Body of pancreas (tissue), 4 donors: ENCODE data around the gene TSR2. TPM values are rescaled to one million over a fixed set of nuclear protein-coding genes. Genes with fewer than 3 reads are reported as not detected.

ENCODE experiments used
- ATAC-seq: fragments of 150-250 bp; one replicate; pipeline ENCODE4 v1.9.1; 2016
- DNase-seq, 4 donors: peaks; one replicate each; pipeline ENCODE4 v3.0.0-alpha.2; 2019
- H3K27ac ChIP-seq, 4 donors: fragments of 200-600 bp; sonication (generic); 1 replicate in 3 of 4; 2 replicates in 1 of 4; pipeline versions ENCODE4 v1.5.1 to v1.6.1; 2016 to 2019; ENCODE audit warnings: mild to moderate bottlenecking in 1 of 4, mixed read lengths in 1 of 4, moderate library complexity in 1 of 4
- H3K27me3 ChIP-seq, 2 donors: fragments of 200-600 bp; sonication (generic); one replicate each; pipeline ENCODE4 v1.6.0; 2016; ENCODE audit warnings: mild to moderate bottlenecking in 1 of 2
- H3K36me3 ChIP-seq, 2 donors: fragments of 200-600 bp; sonication (generic); replicated peaks in 1 of 2; 2 replicates each; pipeline ENCODE4 v1.5.1; 2016; ENCODE audit warnings: low read depth in 2 of 2; ENCODE audit not compliant: insufficient read depth in 1 of 2
- H3K4me1 ChIP-seq: fragments of 200-600 bp; sonication (generic); one replicate; pipeline ENCODE4 v1.6.0; 2016
- H3K4me3 ChIP-seq, 2 donors: fragments of 200-600 bp; sonication (generic); 1 replicate in 1 of 2; 2 replicates in 1 of 2; pipeline ENCODE4 v1.5.1; 2016 to 2019
- H3K9me3 ChIP-seq, 3 donors: fragments of 200-600 bp; sonication (generic); 1 replicate in 2 of 3; 2 replicates in 1 of 3; pipeline ENCODE4 v1.5.1; 2016
- POLR2A ChIP-seq, 3 donors: fragments of 450-650 bp; IDR thresholded peaks; one replicate each; pipeline ENCODE4 v1.6.1; 2016; ENCODE audit warnings: antibody characterized with exemption in 3 of 3, mild to moderate bottlenecking in 2 of 3
- WGBS, 2 donors: methylation state at CpG; one replicate each; pipeline ENCODE4 v1.1.5; 2017; 5-methylcytosine and 5-hydroxymethylcytosine counted together
- intact Hi-C: fragments of 100-400 bp; cut with DNase I; formaldehyde crosslinking; loops from one replicate; pipeline ENCODE4 v1.15.1; 2023
- total RNA-seq, 2 donors: library from RNA; depleted of rRNA; stranded (reverse); fragments of >200 nt; gene quantifications; one replicate each; pipeline ENCODE4 v1.1.0, GENCODE V29; 2016
- TF ChIP-seq, protein P1 (sequence below), 7 experiments: fragments of 450-650 bp in 4 of 7; fragments of 200-600 bp in 3 of 7; sonication (generic) in 3 of 7; IDR thresholded peaks; one replicate each; pipeline ENCODE4 v1.5.1; 2016 to 2019; ENCODE audit warnings: antibody characterized with exemption in 7 of 7

Gene TSR2, protein sequence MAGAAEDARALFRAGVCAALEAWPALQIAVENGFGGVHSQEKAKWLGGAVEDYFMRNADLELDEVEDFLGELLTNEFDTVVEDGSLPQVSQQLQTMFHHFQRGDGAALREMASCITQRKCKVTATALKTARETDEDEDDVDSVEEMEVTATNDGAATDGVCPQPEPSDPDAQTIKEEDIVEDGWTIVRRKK
- total RNA-seq: 10 to 100 TPM; 11.2 to 14.8 TPM

DNA sequence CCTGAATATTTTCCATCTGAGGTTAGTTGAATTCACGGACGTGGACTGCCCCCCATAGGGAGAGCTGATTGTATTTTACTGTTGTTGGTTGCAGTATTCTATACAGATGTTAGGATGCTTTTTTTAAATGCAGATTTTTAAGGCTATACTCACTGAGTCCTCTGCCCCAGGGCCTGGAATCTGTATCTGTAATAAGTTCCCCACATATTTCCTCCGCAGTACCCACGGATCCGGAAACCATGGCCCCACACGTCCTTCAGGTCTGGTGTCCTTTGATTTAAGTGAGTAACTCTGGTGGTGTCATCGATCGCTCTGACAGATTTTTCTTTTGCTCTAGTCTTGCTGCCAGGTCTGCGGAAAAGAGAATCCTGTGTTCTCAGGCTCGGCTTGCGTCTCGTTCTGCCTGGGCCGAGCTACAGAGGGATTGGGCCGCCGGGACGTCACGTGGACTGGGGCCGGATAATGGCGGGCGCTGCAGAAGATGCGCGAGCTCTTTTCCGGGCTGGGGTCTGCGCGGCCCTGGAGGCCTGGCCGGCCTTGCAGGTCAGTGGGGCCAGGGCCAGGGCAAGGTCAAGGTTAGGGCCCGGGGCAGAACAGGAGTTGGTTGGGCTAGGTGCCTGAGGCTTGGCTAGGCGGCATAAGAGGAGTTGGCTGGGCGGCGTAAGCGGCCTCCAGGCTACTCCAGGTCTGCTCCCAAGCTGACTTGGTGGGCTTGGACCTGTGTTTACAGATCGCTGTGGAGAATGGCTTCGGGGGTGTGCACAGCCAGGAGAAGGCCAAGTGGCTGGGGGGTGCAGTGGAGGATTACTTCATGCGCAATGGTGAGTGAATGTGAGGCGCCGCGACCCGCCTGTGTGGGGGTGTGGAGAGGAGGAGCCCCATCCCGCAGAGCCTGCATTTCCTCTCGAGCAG lies at the start of gene TSR2:
TSR2 (plus strand) TSS at position 445 of the 912 bp plus-strand sequence; CDS start at position 463, 18 bp downstream.
- TF ChIP-seq, protein P1, sequence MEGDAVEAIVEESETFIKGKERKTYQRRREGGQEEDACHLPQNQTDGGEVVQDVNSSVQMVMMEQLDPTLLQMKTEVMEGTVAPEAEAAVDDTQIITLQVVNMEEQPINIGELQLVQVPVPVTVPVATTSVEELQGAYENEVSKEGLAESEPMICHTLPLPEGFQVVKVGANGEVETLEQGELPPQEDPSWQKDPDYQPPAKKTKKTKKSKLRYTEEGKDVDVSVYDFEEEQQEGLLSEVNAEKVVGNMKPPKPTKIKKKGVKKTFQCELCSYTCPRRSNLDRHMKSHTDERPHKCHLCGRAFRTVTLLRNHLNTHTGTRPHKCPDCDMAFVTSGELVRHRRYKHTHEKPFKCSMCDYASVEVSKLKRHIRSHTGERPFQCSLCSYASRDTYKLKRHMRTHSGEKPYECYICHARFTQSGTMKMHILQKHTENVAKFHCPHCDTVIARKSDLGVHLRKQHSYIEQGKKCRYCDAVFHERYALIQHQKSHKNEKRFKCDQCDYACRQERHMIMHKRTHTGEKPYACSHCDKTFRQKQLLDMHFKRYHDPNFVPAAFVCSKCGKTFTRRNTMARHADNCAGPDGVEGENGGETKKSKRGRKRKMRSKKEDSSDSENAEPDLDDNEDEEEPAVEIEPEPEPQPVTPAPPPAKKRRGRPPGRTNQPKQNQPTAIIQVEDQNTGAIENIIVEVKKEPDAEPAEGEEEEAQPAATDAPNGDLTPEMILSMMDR (IDR thresholded peaks at IDR 0.05): peak in 3 of 7 experiments; percentile 5 to 36 (median 18)
- peak in 2 of 3 donors; percentile 65 for TF ChIP-seq POLR2A (IDR thresholded peaks at IDR 0.05)
- WGBS, 2 donors: 0% methylated on average over 16 to 21 of the region's 40 CpGs
- DNase-seq: peak; percentile 79 to 88 (median 84)
- peak within 1 kb of the TSS; percentile 12 to 64 for H3K4me3 ChIP-seq
- no peaks in the 10 kb centered on the region for H3K27me3 ChIP-seq
- intact Hi-C loops: no loop called here
- H3K4me1 ChIP-seq: peaks cover 22% of the 10 kb centered on the region
- H3K36me3 ChIP-seq: no peaks in the 10 kb centered on the region
- peak within 1 kb of the TSS in 2 of 4 donors; percentile 57 to 63 for H3K27ac ChIP-seq
- peak; percentile 100 for ATAC-seq
- H3K9me3 ChIP-seq: no peaks in the 10 kb centered on the region

GRCh38 chrX:54397113-54397512 lies 43.1 kb upstream of the TSR2 start:
- ATAC-seq: no peak
- intact Hi-C loops: no loop called here
- Histone ChIP-seq H3K27ac (no peak overlapping the region), H3K4me1 (no peaks in the 10 kb centered on the region), H3K27me3 (no peaks in the 10 kb centered on the region), H3K9me3 (no peaks in the 10 kb centered on the region), H3K36me3 (no peaks in the 10 kb centered on the region), H3K4me3 (no peak overlapping the region)
- 88 to 100% methylated on average over 1 of the region's 1 CpG for WGBS, 2 donors
- no peak for TF ChIP-seq POLR2A (IDR thresholded peaks at IDR 0.05)
- TF ChIP-seq, protein P1 (IDR thresholded peaks at IDR 0.05): no peak
- DNase-seq: no peak

GRCh38 chrX:54407266-54407665 lies 32.9 kb upstream of the TSR2 start:
- no peaks in the 10 kb centered on the region for H3K4me1 ChIP-seq
- intact Hi-C loops: no loop called here
- H3K27me3 ChIP-seq: no peaks in the 10 kb centered on the region
- no peaks in the 10 kb centered on the region for H3K9me3 ChIP-seq
- no peaks in the 10 kb centered on the region for H3K36me3 ChIP-seq
- no peak overlapping the region for H3K27ac ChIP-seq
- WGBS, 2 donors: 24 to 43% methylated on average over 2 of the region's 2 CpGs
- ATAC-seq (no peak), DNase-seq (no peak)
- no peak overlapping the region for H3K4me3 ChIP-seq
- TF ChIP-seq, protein P1 (IDR thresholded peaks at IDR 0.05): no peak
- no peak for TF ChIP-seq POLR2A (IDR thresholded peaks at IDR 0.05)

- 75 to 83% methylated on average over 1 of the region's 1 CpG for WGBS, 2 donors
- no peaks in the 10 kb centered on the region for H3K27me3 ChIP-seq
- intact Hi-C loops: no loop called here
- H3K36me3 ChIP-seq: no peaks in the 10 kb centered on the region
- DNase-seq (no peak), ATAC-seq (no peak)
- TF ChIP-seq, protein P1 (IDR thresholded peaks at IDR 0.05): no peak
- no peak for TF ChIP-seq POLR2A (IDR thresholded peaks at IDR 0.05)
- H3K4me3 ChIP-seq: no peak overlapping the region
- H3K9me3 ChIP-seq: no peaks in the 10 kb centered on the region
- H3K4me1 ChIP-seq: no peaks in the 10 kb centered on the region
- no peak overlapping the region for H3K27ac ChIP-seq
These were observed 28.5 kb upstream of the TSR2 start for GRCh38 chrX:54411732-54412131.
